ENCODE data around the gene PRKCZ. TPM values are rescaled to one million over a fixed set of nuclear protein-coding genes. Genes with fewer than 3 reads are reported as not detected.

Gene PRKCZ
- total RNA-seq, 4 donors from 2014 or later: 0.29 to 8.8 (median 3.9) TPM

- Histone ChIP-seq H3K4me3 (no peak overlapping the region), H3K4me1 (no peaks in the 10 kb centered on the region), H3K27ac (peak overlapping the region in 1 of 2 donors; percentile 11), H3K9me3 (no peaks in the 10 kb centered on the region), H3K36me3 (no peaks in the 10 kb centered on the region), H3K27me3 (peaks cover 0 to 23% of the 10 kb centered on the region in 2 donors)
- intact Hi-C loops (cut with DNase I; ENCODE audit: low total_unique reads): no loop called here
- no peak for TF ChIP-seq POLR2A (IDR thresholded peaks at IDR 0.05)
- TF ChIP-seq CTCF (IDR thresholded peaks at IDR 0.05): no peak
- DNase-seq: peak in 1 of 2 donors; percentile 47
These were observed 24.7 kb upstream of the PRKCZ start for GRCh38 chr1:2025491-2025981.

- no peak for DNase-seq
- Histone ChIP-seq H3K9me3 (no peaks in the 10 kb centered on the region), H3K4me3 (no peak overlapping the region), H3K36me3 (no peaks in the 10 kb centered on the region), H3K4me1 (no peaks in the 10 kb centered on the region), H3K27ac (no peak overlapping the region), H3K27me3 (no peaks in the 10 kb centered on the region)
- TF ChIP-seq CTCF (IDR thresholded peaks at IDR 0.05) (no peak), POLR2A (IDR thresholded peaks at IDR 0.05) (no peak)
- intact Hi-C loops (cut with DNase I; ENCODE audit: low total_unique reads): no loop called here
These were observed 22.1 kb upstream of the PRKCZ start for GRCh38 chr1:2027961-2028583.

GRCh38 chr1:2028870-2029560 is 21.2 kb upstream of the PRKCZ start:
- intact Hi-C loops (cut with DNase I; ENCODE audit: low total_unique reads): no loop called here
- DNase-seq: no peak
- Histone ChIP-seq H3K27me3 (no peaks in the 10 kb centered on the region), H3K36me3 (no peaks in the 10 kb centered on the region), H3K4me1 (no peaks in the 10 kb centered on the region), H3K4me3 (no peak overlapping the region), H3K9me3 (no peaks in the 10 kb centered on the region), H3K27ac (no peak overlapping the region)
- TF ChIP-seq CTCF (IDR thresholded peaks at IDR 0.05): no peak
- no peak for TF ChIP-seq POLR2A (IDR thresholded peaks at IDR 0.05)

GRCh38 chr1:2029561-2029960 is 20.6 kb upstream of the PRKCZ start:
- H3K27ac ChIP-seq: no peak overlapping the region
- H3K4me1 ChIP-seq: no peaks in the 10 kb centered on the region
- H3K36me3 ChIP-seq: no peaks in the 10 kb centered on the region
- no peak overlapping the region for H3K4me3 ChIP-seq
- TF ChIP-seq POLR2A (IDR thresholded peaks at IDR 0.05): no peak
- TF ChIP-seq CTCF (IDR thresholded peaks at IDR 0.05): no peak
- intact Hi-C loops (cut with DNase I; ENCODE audit: low total_unique reads): no loop called here
- DNase-seq: no peak
- H3K9me3 ChIP-seq: no peaks in the 10 kb centered on the region
- H3K27me3 ChIP-seq: no peaks in the 10 kb centered on the region

All from uterus (tissue), 4 donors.